IPS DF 19.7 (cell line): ENCODE measurements around the gene CDRT4.
A peak's percentile ranks its signal among the peaks of the same experiment; 100 is the strongest.
"Not testable (repeated sequence)": the region's sequence is repeated elsewhere in the genome, so short reads cannot be mapped to it uniquely, and the experiment has no call there.

Source experiments
- DNase-seq: peaks from one replicate; pipeline ENCODE4 v3.0.0-alpha.2; 2013; ENCODE audit warnings: low read depth, low spot score

The CDRT4 gene

GRCh38 chr17:15457723-15458094, 9.7 kb downstream of the CDRT4 start:
- DNase-seq = no peak

GRCh38 chr17:15456972-15457722, 10.3 kb downstream of the CDRT4 start:
- DNase-seq = no peak

GRCh38 chr17:15456496-15456895, 10.9 kb downstream of the CDRT4 start:
- no peak for DNase-seq

GRCh38 chr17:15454346-15454745, 13.1 kb downstream of the CDRT4 start:
- DNase-seq = no peak

GRCh38 chr17:15453782-15454181, 13.6 kb downstream of the CDRT4 start:
- DNase-seq = no peak

GRCh38 chr17:15453246-15453645, 14.2 kb downstream of the CDRT4 start:
- no peak for DNase-seq

- DNase-seq = no peak
Observed at GRCh38 chr17:15452746-15453145, 14.7 kb downstream of the CDRT4 start.

- DNase-seq = no peak
Observed at GRCh38 chr17:15451680-15452079, 15.7 kb downstream of the CDRT4 start.

GRCh38 chr17:15448580-15448956, 18.9 kb downstream of the CDRT4 start:
- no peak for DNase-seq

GRCh38 chr17:15447928-15448579, 19.4 kb downstream of the CDRT4 start:
- no peak for DNase-seq

GRCh38 chr17:15446036-15446435, 21.4 kb downstream of the CDRT4 start:
- DNase-seq = peak; percentile 30

- no peak for DNase-seq
Observed at GRCh38 chr17:15444805-15445204, 22.6 kb downstream of the CDRT4 start.

- DNase-seq = no peak
Observed at GRCh38 chr17:15442311-15443180, 24.9 kb downstream of the CDRT4 start.

- no peak for DNase-seq
Observed at GRCh38 chr17:15441315-15441714, 26.1 kb downstream of the CDRT4 start.

- DNase-seq = no peak
Observed at GRCh38 chr17:15440347-15440746, 27.1 kb downstream of the CDRT4 start.

- DNase-seq = not testable (repeated sequence)
Observed at GRCh38 chr17:15439205-15439985, 28.0 kb downstream of the CDRT4 start.

GRCh38 chr17:15438491-15439105, 28.8 kb downstream of the CDRT4 start:
- DNase-seq = no peak

- no peak for DNase-seq
Observed at GRCh38 chr17:15437303-15437635, 30.2 kb downstream of the CDRT4 start.

GRCh38 chr17:15436473-15437302, 30.7 kb downstream of the CDRT4 start:
- DNase-seq = peak; percentile 33

GRCh38 chr17:15434956-15435355, 32.5 kb downstream of the CDRT4 start:
- DNase-seq = no peak
